ENCODE measurements around the gene GPX7. TPM values are rescaled to one million over a fixed set of nuclear protein-coding genes. Genes with fewer than 3 reads are reported as not detected.
A peak's percentile ranks its signal among the peaks of the same experiment; 100 is the strongest.

GPX7 gene
- total RNA-seq = 1 to 10 TPM in 2 of 3 donors, under 1 TPM in 1; 0.46 to 7.8 (median 4.0) TPM
- long read RNA-seq, donor 1, partial matches to known transcripts = 0 of 4 reads
- long read RNA-seq, donor 1, other reads (novel, unspliced or antisense) = 0 of 4 reads
- long read RNA-seq, donor 2, partial matches to known transcripts = 0 of 2 reads
- long read RNA-seq, donor 2, other reads (novel, unspliced or antisense) = 0 of 2 reads

DNA sequence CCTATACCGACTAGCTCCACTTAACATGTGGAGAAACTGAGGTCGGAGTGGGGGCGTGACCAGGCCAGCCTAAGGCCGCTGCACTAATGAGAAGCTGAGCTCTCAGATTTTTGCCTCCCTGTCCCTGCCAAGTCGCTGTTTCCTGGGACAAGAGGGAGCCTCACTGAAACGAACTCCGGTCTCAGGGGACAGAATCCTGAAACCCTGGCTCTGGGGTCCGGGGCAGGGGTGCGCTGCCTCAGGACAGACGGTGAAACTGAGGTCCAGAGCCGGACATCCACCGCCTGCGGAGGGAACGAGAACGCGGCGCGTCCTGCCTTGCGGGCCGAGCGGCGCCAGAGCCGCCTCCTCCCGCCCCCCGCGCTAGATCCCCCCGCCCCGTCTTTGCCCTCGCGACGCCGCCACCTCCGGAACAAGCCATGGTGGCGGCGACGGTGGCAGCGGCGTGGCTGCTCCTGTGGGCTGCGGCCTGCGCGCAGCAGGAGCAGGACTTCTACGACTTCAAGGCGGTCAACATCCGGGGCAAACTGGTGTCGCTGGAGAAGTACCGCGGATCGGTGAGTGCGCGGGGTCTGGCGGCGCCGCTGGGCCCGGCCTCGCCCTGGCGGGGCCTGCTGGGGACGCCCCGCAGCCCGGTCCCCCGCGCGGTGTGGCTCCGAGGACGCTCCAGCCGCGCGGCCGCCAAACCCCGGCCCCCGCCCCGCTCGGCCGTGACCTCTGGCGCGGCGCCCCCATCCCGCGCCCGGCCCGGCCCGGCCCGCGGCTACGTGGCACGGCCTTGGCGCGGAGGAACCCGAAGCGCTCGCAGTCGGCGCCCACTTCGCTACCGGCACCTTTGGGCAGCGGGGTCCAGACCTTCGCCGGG, at the start of gene GPX7:
TSS of gene GPX7 (plus strand) at position 381 of the 865 bp plus-strand sequence. CDS start at position 420, 39 bp downstream.
- intact Hi-C loops (cut with DNase I, micrococcal nuclease) = no loop called here
- H3K9me3 ChIP-seq = no peaks in the 10 kb centered on the region
- TF ChIP-seq, protein P1, sequence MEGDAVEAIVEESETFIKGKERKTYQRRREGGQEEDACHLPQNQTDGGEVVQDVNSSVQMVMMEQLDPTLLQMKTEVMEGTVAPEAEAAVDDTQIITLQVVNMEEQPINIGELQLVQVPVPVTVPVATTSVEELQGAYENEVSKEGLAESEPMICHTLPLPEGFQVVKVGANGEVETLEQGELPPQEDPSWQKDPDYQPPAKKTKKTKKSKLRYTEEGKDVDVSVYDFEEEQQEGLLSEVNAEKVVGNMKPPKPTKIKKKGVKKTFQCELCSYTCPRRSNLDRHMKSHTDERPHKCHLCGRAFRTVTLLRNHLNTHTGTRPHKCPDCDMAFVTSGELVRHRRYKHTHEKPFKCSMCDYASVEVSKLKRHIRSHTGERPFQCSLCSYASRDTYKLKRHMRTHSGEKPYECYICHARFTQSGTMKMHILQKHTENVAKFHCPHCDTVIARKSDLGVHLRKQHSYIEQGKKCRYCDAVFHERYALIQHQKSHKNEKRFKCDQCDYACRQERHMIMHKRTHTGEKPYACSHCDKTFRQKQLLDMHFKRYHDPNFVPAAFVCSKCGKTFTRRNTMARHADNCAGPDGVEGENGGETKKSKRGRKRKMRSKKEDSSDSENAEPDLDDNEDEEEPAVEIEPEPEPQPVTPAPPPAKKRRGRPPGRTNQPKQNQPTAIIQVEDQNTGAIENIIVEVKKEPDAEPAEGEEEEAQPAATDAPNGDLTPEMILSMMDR (IDR thresholded peaks at IDR 0.05) = no peak
- no peaks in the 10 kb centered on the region for H3K4me1 ChIP-seq (ENCODE audit: low read depth)
- ATAC-seq (peak; percentile 70), DNase-seq (peak; percentile 34 to 66 (median 54))
- H3K36me3 ChIP-seq (ENCODE audit: low read depth) = no peaks in the 10 kb centered on the region
- peak within 1 kb of the TSS; percentile 9 for H3K4me3 ChIP-seq

DNA sequence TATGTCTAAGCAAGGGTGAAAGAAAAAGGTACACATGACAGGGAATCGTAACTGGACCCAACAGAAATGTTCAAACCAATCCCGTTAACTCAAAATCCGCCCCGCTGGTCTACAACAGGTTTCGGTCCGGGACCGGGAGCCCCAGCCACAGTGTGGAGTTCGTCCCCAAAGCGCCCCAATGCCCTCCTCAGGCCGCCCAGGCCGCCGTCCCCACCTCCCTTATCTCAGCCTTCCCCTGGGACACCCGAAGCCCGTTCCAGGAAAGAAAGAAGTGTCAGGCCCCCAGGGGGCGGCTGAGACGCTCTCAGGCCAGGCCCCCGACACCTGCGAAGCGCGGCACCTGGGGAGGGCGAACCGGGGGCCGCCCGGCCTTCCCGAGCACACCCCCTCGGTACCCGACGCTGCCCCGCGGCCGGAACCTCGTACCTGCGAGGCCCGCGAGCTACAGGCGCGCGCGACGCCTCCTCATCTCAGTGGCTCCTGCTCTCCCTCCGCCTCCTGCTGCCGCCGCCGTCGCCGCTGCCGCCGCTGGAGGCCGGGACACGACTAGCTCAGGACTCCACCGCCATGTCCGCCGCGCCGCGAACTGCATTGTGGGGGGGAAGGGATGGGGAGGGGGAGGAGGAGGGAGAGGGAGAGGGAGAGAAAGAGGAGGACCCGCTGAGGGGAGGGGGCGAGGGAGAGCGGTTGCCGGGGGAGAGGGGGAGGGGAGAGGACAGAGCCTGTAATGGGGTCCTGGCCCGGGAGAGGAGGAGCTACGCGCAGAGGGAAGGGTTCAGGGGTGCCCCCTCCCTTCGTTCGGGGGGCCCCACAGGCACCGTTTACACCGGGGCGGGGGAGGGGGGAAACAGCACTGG, 49.4 kb upstream of the GPX7 start, which contains the start of gene TUT4:
TSS of gene TUT4 (minus strand) at position 588 of the 857 bp plus-strand sequence. CDS start 26,812 bp downstream, outside the sequence.
- H3K4me1 ChIP-seq (ENCODE audit: low read depth) = no peaks in the 10 kb centered on the region
- TF ChIP-seq, protein P1 (IDR thresholded peaks at IDR 0.05) = no peak
- H3K9me3 ChIP-seq = no peaks in the 10 kb centered on the region
- DNase-seq (peak; percentile 77 to 86 (median 84)), ATAC-seq (peak; percentile 80)
- peak within 1 kb of the TSS; percentile 88 for H3K4me3 ChIP-seq
- no peaks in the 10 kb centered on the region for H3K36me3 ChIP-seq (ENCODE audit: low read depth)
- intact Hi-C loops (cut with DNase I, micrococcal nuclease) = no loop called here

DNA sequence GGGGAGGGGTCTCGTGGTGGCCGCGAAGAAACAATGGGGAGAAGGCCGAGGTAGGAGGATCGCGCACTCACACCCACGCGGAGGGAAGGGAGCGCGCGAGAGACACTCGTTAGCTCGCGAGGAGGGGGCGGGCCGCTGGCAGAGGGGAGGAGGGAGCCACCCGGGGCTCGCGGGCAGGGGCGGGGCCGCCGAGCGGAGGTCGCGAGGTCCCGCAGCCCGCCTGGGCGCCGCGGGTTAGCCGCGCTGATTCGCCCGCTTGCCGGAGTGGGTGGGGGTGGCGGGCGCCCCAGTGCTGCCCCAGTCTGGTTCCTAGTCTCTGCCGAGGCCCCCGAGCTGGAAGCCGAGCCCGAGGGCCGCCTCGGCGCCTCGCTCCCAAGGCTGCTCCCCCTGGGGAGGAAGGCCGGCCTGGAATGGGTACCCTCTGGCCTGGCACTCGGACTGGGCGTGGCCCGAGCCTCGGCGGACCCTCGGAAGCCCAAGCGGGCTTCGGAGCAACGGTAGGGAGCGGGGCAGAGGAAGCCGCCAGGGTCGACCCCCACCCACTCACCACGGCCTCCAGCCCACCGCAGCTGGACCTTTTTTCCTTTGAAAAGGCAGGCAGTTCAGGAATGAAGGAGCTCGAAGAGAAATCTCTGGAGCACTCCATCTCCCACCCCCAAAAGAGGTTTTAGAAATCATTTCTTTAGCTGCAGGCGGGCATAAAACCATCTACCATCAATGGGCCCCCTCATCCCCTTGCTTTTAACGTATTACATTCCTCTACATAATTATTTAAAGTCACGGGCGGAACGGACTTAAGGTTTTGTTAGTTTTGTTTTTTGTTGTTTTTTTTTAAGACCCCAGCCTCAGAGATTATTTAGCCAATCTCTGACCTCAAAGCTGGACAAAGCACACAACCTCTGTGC, 48.6 kb upstream of the GPX7 start:
- ATAC-seq (peak; percentile 88), DNase-seq (peak; percentile 80 to 91 (median 87))
- H3K9me3 ChIP-seq = no peaks in the 10 kb centered on the region
- TF ChIP-seq, protein P1 (IDR thresholded peaks at IDR 0.05) = no peak
- no peaks in the 10 kb centered on the region for H3K36me3 ChIP-seq (ENCODE audit: low read depth)
- intact Hi-C loops (cut with DNase I, micrococcal nuclease) = no loop called here
- no peaks in the 10 kb centered on the region for H3K4me1 ChIP-seq (ENCODE audit: low read depth)
- peak overlapping the region; percentile 88 for H3K4me3 ChIP-seq

DNA sequence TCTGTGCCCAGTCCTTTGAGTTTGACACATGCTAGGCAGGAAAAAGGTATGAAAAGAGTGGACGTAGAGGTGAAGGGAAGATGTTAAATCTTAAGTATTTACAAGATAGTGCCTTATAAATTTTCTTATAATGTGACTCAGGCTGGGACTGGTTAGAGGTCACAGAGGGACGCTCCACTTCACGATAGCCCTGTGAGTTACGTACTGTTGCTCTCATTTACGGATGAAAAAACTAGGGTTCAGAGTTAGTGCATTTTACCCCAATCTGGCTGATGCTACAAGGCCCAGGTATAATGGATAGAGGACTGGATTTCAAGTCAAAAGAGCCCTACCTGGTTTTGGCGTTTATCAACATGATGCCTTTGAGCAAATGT, 47.9 kb upstream of the GPX7 start:
- no peak for ATAC-seq
- Histone ChIP-seq H3K4me3 (no peak overlapping the region), H3K36me3 (ENCODE audit: low read depth) (no peaks in the 10 kb centered on the region), H3K4me1 (ENCODE audit: low read depth) (no peaks in the 10 kb centered on the region), H3K9me3 (no peaks in the 10 kb centered on the region)
- intact Hi-C loops (cut with DNase I, micrococcal nuclease) = no loop called here
- TF ChIP-seq, protein P1 (IDR thresholded peaks at IDR 0.05) = no peak
- no peak for DNase-seq

Measured in mucosa of descending colon (tissue), 3 donors.